Subcutaneous adipose tissue (tissue), 4 donors: ENCODE results near the gene FBXL15. TPM values are rescaled to one million over a fixed set of nuclear protein-coding genes. Genes with fewer than 3 reads are reported as not detected.

ENCODE experiments used
- CTCF ChIP-seq: fragments of 450-650 bp; IDR thresholded peaks from one replicate; pipeline ENCODE4 v1.5.1; 2016; ENCODE audit warnings: low read depth, mild to moderate bottlenecking, control low read depth, antibody characterized with exemption, moderate library complexity
- total RNA-seq, 4 donors: library from RNA; depleted of rRNA; stranded (reverse); fragments of >200 nt; gene quantifications; one replicate each; pipeline ENCODE4 v1.1.0, GENCODE V29; 2016

The FBXL15 gene
- total RNA-seq, 4 donors from 2014 or later = 8.0 to 31.3 (median 15.5) TPM

DNA sequence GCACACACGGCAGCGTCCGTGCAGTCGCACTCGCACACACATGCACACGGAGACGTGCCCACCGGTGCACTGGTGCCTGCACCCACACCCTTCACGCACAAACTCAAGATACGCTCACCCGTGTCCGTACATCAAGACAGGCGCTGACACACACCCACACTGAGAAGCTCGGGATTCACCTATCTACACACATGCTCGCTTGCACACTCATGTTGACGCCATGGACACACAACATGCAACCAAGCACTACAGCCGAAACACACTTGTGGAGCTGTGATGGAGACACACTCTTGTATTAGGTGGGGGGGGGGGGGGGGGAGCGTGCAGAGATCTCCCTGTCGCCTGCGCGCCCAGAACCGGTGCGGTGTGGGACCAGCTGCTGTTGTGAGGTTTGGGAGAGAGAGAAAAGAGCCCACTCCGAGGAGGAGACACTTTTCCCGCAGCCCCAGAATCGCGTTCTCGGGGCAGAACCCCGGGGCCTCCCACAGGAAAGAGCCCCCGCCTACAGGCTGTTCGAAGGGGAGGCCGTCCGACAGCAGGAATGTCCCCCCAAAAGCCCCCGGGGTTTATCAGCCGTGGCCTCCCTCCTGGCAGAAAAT lies 25.7 kb upstream of the FBXL15 start:
- no peak for TF ChIP-seq CTCF

DNA sequence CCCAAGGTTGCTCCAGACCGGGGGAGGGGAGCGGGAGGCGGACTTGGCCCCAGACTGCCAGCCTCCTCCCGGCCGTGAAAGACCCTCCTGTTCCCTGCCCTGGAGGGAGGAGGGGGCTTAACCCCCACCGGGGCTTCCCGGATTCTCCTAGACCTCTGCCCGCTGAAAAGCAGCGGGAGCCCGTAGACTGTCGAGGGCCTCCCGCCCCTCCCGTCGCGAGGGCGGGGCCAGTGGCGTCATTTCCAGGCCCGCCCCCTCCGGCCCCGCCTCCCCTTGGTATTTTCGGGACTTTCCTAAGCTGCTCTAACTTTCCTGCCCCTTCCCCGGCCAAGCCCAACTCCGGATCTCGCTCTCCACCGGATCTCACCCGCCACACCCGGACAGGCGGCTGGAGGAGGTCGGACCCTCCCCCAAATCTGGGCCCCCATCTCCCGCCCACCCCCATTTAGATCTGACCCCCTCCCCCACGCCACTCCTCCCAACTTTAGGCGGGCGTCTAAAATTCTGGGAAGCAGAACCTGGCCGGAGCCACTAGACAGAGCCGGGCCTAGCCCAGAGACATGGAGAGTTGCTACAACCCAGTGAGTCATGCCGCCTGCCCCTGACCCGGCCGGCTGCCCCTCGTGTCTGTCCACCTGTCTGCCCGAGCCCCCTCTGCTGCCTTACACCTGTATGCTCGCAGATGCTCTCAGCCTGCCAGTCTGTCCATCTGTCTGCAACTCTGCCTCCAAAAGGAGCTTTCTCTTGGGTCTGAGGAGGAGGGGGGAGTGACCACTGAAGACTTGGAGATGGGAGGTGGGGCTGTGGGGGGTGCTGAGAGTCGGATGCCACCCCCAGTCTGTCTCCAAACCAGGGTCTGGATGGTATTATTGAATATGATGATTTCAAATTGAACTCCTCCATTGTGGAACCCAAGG lies 25.0 kb upstream of the FBXL15 start, which contains the start of gene NFKB2:
NFKB2 (plus strand) TSS at position 306 of the 917 bp plus-strand sequence; CDS start at position 561, 255 bp downstream.
- TF ChIP-seq CTCF = no peak

GRCh38 chr10:102396317-102396650 lies 24.4 kb upstream of the FBXL15 start:
- no peak for TF ChIP-seq CTCF

DNA sequence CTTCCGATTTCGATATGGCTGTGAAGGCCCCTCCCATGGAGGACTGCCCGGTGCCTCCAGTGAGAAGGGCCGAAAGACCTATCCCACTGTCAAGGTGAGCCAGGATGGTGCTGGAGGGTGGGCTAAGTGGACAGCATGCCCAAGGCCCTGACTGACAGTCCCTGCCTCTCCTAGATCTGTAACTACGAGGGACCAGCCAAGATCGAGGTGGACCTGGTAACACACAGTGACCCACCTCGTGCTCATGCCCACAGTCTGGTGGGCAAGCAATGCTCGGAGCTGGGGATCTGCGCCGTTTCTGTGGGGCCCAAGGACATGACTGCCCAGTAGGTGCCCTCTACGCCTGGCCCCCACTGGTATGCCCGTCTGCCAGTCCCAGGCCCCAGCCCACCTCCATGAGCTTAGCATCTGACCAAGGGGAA lies 23.9 kb upstream of the FBXL15 start:
- TF ChIP-seq CTCF = no peak

- no peak for TF ChIP-seq CTCF
Observed at GRCh38 chr10:102397222-102398171, 23.1 kb upstream of the FBXL15 start.

DNA sequence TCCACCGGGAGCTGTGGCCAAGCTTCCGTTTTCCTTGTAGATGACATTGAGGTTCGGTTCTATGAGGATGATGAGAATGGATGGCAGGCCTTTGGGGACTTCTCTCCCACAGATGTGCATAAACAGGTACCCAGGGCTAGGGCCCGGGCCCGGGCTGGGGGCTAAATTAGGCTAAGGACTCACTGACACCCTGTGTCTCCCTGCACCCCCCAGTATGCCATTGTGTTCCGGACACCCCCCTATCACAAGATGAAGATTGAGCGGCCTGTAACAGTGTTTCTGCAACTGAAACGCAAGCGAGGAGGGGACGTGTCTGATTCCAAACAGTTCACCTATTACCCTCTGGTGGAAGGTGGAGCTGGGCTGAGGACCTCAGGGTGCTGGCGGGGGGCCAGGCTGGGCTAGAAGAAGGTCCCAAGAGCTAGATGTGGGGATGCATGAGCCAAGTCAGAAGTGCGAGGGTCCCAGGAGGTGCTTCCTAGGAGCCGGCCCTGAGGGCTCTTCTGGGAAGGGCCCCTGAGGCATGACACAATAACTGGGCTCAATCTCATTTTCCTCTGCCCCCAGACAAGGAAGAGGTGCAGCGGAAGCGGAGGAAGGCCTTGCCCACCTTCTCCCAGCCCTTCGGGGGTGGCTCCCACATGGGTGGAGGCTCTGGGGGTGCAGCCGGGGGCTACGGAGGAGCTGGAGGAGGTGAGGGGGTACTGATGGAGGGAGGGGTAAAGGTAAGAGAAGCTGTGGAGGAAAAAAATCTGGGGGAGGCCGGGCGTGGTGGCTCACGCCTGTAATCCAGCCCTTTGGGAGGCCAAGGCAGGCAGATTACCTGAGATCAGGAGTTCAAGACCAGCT lies 22.2 kb upstream of the FBXL15 start:
- no peak for TF ChIP-seq CTCF
